SK-N-MC (cell line): ENCODE data around the gene GRM8.

Experiments
- EZH2 ChIP-seq: fragments of 200-600 bp; sonication (generic); IDR thresholded peaks from one replicate; pipeline ENCODE4 v1.6.1; 2017; ENCODE audit warnings: antibody characterized with exemption
- POLR2AphosphoS5 ChIP-seq: IDR thresholded peaks from 2 replicates; pipeline ENCODE4 v1.6.1; 2012; ENCODE audit warnings: mild to moderate bottlenecking, low read depth, low read length, borderline replicate concordance

DNA sequence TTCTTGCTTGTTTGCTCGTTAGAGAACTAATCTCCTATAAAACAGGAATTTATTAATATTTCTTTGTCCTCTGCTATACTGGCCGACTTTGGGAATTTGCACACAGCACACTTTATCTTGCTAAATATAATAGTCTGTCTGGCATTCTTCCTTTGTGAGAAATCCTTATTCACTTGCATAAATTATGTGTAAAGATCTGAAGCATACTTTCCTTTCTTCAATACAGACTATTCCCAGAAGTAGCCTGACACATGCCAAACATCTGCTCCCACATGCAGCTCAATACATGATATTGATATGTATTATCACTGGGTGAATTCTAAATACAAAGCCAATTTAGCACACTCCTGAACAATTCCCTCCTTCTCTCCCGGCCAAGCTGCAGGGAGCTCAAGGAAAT is 273.9 kb downstream of the GRM8 start:
- TF ChIP-seq POLR2AphosphoS5 = no peak
- no peak for TF ChIP-seq EZH2
